K562 (cell line): Measurements from ENCODE around the gene BMP6. TPM values are rescaled to one million over a fixed set of nuclear protein-coding genes. Genes with fewer than 3 reads are reported as not detected.

Source experiments
- ARID1B ChIP-seq: fragments of 450-650 bp; IDR thresholded peaks from 2 replicates; pipeline ENCODE4 v1.6.1; 2016; ENCODE audit warnings: antibody characterized with exemption, mild to moderate bottlenecking, inconsistent platforms
- C11orf30 ChIP-seq: fragments of 450-650 bp; IDR thresholded peaks from 2 replicates; pipeline ENCODE4 v1.6.1; 2016; ENCODE audit warnings: low read depth, mild to moderate bottlenecking
- CBFA2T3 ChIP-seq: fragments of 450-650 bp; IDR thresholded peaks from 2 replicates; pipeline ENCODE4 v1.6.1; 2017
- CTCF ChIP-seq, 3 experiments: IDR thresholded peaks in 2 of 3; conservative IDR thresholded peaks in 1 of 3; 2 replicates each; pipeline ENCODE4 v1.5.1; 2011 to 2012; ENCODE audit warnings: low read length in 3 of 3, mild to moderate bottlenecking in 3 of 3, control low read depth in 2 of 3, improper control_type of control experiment in 1 of 3, inconsistent platforms in 1 of 3, low read depth in 1 of 3, mixed read lengths in 1 of 3, moderate library complexity in 1 of 3; ENCODE audit not compliant: insufficient read depth in 2 of 3
- DPF2 ChIP-seq: fragments of 450-650 bp; IDR thresholded peaks from 2 replicates; pipeline ENCODE4 v1.6.1; 2016
- ETV1 ChIP-seq: fragments of 450-650 bp; conservative IDR thresholded peaks from 2 replicates; pipeline ENCODE4 v1.6.1; 2016; ENCODE audit warnings: missing genetic modification characterization, control low read depth, low read depth, missing compliant biosample characterization
- MAFK ChIP-seq: IDR thresholded peaks from 2 replicates; pipeline ENCODE4 v1.6.1; 2011; ENCODE audit warnings: low read length, improper control_type of control experiment
- NFE2 ChIP-seq: IDR thresholded peaks from 2 replicates; pipeline ENCODE4 v1.6.1; 2014; ENCODE audit warnings: antibody characterized with exemption, low read depth
- NFE2L1 ChIP-seq: fragments of 450-650 bp; IDR thresholded peaks from 2 replicates; pipeline ENCODE4 v1.6.1; 2016; ENCODE audit warnings: missing genetic modification characterization, low read depth, mild to moderate bottlenecking, missing compliant biosample characterization, moderate library complexity, borderline replicate concordance
- RBM39 ChIP-seq: fragments of 200-400 bp; formaldehyde crosslinking; optimal IDR thresholded peaks from 2 replicates; pipeline ENCODE3; 2018; ENCODE audit warnings: low read depth, low read length
- RCOR1 ChIP-seq, 2 experiments: IDR thresholded peaks; 2 replicates each; pipeline ENCODE4 v1.6.1; 2012; ENCODE audit warnings: low read depth in 2 of 2, low read length in 2 of 2, borderline replicate concordance in 1 of 2, improper control_type of control experiment in 1 of 2
- ZBTB12 ChIP-seq: fragments of 250-450 bp; sonication (Bioruptor Pico); IDR thresholded peaks from 2 replicates; pipeline ENCODE4 v1.4.0; 2020
- ZNF316 ChIP-seq: fragments of 450-650 bp; IDR thresholded peaks from 2 replicates; pipeline ENCODE4 v1.6.1; 2016
- polyA plus RNA-seq, 8 experiments: library from polyadenylated mRNA; depleted of rRNA in 4 of 8; stranded (reverse) in 5 of 8; unstranded in 3 of 8; fragments of >200 nt; fragmentation: Nextera tagmentation in 2 of 8; fragmentation: Illumina TruSeq in 1 of 8; extraction: Ambion mirVana in 2 of 8; extraction: Trizol in 1 of 8; gene quantifications; 2 replicates each; pipeline versions ENCODE4 v1.2.1 to v1.2.3, GENCODE V29; 2011 to 2014; ENCODE audit warnings: inconsistent platforms in 1 of 8, missing spikeins in 1 of 8
- total RNA-seq, 7 experiments: library from RNA; depleted of rRNA in 6 of 7; stranded (reverse); fragments of >200 nt in 6 of 7; fragmentation: Illumina TruSeq in 2 of 7; extraction: Trizol in 2 of 7; gene quantifications; 2 replicates each; pipeline versions ENCODE4 v1.2.1 to v1.2.3, GENCODE V29; 2011 to 2021; ENCODE audit warnings: low replicate concordance in 1 of 7

BMP6 gene
- total and polyA plus RNA-seq, 9 of the 15 experiments (the other 6 are each of a cell fraction or from before 2014, with no cell fraction given), result 0.01 to 0.13 (median 0.06) TPM; not detected in 3

GRCh38 chr6:7846966-7847818, 121.3 kb downstream of the BMP6 start (continued):
- TF ChIP-seq ZBTB12 (CRISPR knock-in tag) (no peak), CTCF (IDR thresholded peaks at IDR 0.05 in 2 of 3, conservative IDR thresholded peaks at IDR 0.05 in 1 of 3; ENCODE audit: insufficient read depth in 2 of 3, low read depth in 1 of 3, low read length in 3 of 3) (peak; percentile 29 to 60 (median 57); a peak in 4 of 6 replicates), RBM39 (no peak), RCOR1 (IDR thresholded peaks at IDR 0.05; ENCODE audit: borderline replicate concordance in 1 of 2, low read depth in 2 of 2, low read length in 2 of 2) (0 out of 4 replicates have a peak, but pooled peaks of 1 of the 2 experiments have one; percentile 12), ARID1B (peak; percentile 30; the same call in 1 of the 2 replicates), DPF2 (peak; percentile 63; the same call in 1 of the 2 replicates), MAFK (peak; percentile 83; the same call in 1 of the 2 replicates), ZNF316 (peak; percentile 98), CBFA2T3 (0 out of 2 replicates have a peak, but pooled peaks have one; percentile 14), NFE2L1 (tag) (peak; percentile 90), C11orf30 (peak; percentile 92), ETV1 (tag) (0 out of 2 replicates have a peak, but pooled peaks have one; percentile 10), NFE2 (peak; percentile 81)
